HL-60 (cell line): ENCODE data around the gene ATP13A5.

ENCODE experiments used
- DNase-seq, 2 experiments: peaks; one replicate each; pipeline ENCODE4 v3.0.0-alpha.2; 2010 to 2020; ENCODE audit warnings: low read depth in 1 of 2, low spot score in 1 of 2
- H3K27ac ChIP-seq: fragments of 250-450 bp; sonication (Bioruptor Pico); replicated peaks from 2 replicates; pipeline ENCODE4 v1.5.1; 2020; ENCODE audit warnings: mild to moderate bottlenecking, moderate library complexity
- H3K27me3 ChIP-seq: fragments of 250-450 bp; sonication (Bioruptor Pico); 2 replicates; pipeline ENCODE4 v1.5.1; 2021; ENCODE audit warnings: mild to moderate bottlenecking, moderate library complexity; ENCODE audit not compliant: insufficient read depth, poor library complexity, severe bottlenecking
- H3K4me3 ChIP-seq: replicated peaks from 2 replicates; pipeline ENCODE4 v1.5.1; 2011; ENCODE audit warnings: mild to moderate bottlenecking, control low read depth, low read length; ENCODE audit not compliant: insufficient read depth
- GABPA ChIP-seq: IDR thresholded peaks from 2 replicates; pipeline ENCODE4 v1.6.1; 2012; ENCODE audit warnings: low read depth
- POLR2AphosphoS5 ChIP-seq: IDR thresholded peaks from 2 replicates; pipeline ENCODE4 v1.6.1; 2012; ENCODE audit warnings: low read depth
- SPI1 ChIP-seq: IDR thresholded peaks from 2 replicates; pipeline ENCODE4 v1.6.1; 2012; ENCODE audit warnings: low read depth, mild to moderate bottlenecking, borderline replicate concordance
- TF ChIP-seq, protein P1 (sequence below): IDR thresholded peaks from one replicate; pipeline ENCODE4 v1.5.1; 2011; ENCODE audit warnings: low read length, control low read depth, inconsistent platforms; ENCODE audit not compliant: insufficient read depth
- TF ChIP-seq, protein P2 (sequence below): IDR thresholded peaks from 2 replicates; pipeline ENCODE4 v1.6.1; 2012; ENCODE audit warnings: low read depth; ENCODE audit not compliant: insufficient replicate concordance

The ATP13A5 gene

DNA sequence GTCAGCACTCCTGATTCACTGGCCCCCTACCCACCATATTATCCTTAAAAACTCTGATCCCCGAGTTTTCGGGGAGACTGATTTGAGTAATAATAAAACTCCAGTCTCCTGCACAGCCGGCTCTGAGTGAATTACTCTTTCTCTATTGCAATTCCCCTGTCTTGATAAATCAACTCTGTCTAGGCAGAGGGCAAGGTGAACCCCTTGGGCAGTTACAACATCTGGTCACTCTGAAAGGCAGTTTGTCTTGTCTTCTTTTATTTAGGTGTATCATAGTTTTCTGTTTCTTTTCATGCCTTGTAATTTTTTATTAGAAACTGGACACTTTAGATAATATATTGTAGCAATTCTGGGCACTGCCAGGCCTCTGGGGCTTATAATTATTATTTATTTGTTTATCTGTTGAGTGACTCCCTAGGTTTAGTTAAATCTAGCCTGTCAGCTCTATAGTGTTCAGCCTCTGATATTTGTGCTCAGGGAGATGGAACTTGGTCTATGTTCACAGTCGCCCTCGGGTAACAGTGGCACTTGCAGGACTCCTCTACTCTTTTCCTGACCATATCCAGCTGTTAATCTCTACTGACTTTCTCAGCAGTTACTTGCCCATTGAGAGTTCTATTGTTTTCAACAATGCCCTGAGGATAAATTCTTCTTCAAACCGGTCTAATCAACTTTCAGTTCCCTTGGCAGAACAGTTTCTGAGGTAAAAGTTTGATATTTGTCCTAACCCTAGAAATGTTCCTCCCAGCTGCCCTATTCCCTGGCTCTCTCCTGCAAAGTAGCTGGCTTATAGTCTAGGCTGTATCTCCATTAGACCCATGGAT is 153.0 kb downstream of the ATP13A5 start:
- Histone ChIP-seq H3K4me3 (no peak overlapping the region), H3K27ac (no peak overlapping the region), H3K27me3 (no peaks in the 10 kb centered on the region)
- DNase-seq, result no peak
- TF ChIP-seq, protein P1, sequence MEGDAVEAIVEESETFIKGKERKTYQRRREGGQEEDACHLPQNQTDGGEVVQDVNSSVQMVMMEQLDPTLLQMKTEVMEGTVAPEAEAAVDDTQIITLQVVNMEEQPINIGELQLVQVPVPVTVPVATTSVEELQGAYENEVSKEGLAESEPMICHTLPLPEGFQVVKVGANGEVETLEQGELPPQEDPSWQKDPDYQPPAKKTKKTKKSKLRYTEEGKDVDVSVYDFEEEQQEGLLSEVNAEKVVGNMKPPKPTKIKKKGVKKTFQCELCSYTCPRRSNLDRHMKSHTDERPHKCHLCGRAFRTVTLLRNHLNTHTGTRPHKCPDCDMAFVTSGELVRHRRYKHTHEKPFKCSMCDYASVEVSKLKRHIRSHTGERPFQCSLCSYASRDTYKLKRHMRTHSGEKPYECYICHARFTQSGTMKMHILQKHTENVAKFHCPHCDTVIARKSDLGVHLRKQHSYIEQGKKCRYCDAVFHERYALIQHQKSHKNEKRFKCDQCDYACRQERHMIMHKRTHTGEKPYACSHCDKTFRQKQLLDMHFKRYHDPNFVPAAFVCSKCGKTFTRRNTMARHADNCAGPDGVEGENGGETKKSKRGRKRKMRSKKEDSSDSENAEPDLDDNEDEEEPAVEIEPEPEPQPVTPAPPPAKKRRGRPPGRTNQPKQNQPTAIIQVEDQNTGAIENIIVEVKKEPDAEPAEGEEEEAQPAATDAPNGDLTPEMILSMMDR, result no peak
- TF ChIP-seq POLR2AphosphoS5, result no peak
- TF ChIP-seq SPI1, result no peak
- no peak for TF ChIP-seq GABPA
- TF ChIP-seq, protein P2, sequence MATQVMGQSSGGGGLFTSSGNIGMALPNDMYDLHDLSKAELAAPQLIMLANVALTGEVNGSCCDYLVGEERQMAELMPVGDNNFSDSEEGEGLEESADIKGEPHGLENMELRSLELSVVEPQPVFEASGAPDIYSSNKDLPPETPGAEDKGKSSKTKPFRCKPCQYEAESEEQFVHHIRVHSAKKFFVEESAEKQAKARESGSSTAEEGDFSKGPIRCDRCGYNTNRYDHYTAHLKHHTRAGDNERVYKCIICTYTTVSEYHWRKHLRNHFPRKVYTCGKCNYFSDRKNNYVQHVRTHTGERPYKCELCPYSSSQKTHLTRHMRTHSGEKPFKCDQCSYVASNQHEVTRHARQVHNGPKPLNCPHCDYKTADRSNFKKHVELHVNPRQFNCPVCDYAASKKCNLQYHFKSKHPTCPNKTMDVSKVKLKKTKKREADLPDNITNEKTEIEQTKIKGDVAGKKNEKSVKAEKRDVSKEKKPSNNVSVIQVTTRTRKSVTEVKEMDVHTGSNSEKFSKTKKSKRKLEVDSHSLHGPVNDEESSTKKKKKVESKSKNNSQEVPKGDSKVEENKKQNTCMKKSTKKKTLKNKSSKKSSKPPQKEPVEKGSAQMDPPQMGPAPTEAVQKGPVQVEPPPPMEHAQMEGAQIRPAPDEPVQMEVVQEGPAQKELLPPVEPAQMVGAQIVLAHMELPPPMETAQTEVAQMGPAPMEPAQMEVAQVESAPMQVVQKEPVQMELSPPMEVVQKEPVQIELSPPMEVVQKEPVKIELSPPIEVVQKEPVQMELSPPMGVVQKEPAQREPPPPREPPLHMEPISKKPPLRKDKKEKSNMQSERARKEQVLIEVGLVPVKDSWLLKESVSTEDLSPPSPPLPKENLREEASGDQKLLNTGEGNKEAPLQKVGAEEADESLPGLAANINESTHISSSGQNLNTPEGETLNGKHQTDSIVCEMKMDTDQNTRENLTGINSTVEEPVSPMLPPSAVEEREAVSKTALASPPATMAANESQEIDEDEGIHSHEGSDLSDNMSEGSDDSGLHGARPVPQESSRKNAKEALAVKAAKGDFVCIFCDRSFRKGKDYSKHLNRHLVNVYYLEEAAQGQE, result no peak
